Skeletal muscle cell (primary cell): Measurements from ENCODE around the gene NMD3.
"Not testable (repeated sequence)": the region's sequence is repeated elsewhere in the genome, so short reads cannot be mapped to it uniquely, and the experiment has no call there.

Experiments
- DNase-seq: peaks from one replicate; pipeline ENCODE4 v3.0.0-alpha.2; 2010; ENCODE audit warnings: low read depth
- H3K4me3 ChIP-seq: 2 replicates; pipeline ENCODE4 v1.5.1; 2011; ENCODE audit warnings: low read depth, mild to moderate bottlenecking, control low read depth, low read length, moderate library complexity

Gene NMD3

DNA sequence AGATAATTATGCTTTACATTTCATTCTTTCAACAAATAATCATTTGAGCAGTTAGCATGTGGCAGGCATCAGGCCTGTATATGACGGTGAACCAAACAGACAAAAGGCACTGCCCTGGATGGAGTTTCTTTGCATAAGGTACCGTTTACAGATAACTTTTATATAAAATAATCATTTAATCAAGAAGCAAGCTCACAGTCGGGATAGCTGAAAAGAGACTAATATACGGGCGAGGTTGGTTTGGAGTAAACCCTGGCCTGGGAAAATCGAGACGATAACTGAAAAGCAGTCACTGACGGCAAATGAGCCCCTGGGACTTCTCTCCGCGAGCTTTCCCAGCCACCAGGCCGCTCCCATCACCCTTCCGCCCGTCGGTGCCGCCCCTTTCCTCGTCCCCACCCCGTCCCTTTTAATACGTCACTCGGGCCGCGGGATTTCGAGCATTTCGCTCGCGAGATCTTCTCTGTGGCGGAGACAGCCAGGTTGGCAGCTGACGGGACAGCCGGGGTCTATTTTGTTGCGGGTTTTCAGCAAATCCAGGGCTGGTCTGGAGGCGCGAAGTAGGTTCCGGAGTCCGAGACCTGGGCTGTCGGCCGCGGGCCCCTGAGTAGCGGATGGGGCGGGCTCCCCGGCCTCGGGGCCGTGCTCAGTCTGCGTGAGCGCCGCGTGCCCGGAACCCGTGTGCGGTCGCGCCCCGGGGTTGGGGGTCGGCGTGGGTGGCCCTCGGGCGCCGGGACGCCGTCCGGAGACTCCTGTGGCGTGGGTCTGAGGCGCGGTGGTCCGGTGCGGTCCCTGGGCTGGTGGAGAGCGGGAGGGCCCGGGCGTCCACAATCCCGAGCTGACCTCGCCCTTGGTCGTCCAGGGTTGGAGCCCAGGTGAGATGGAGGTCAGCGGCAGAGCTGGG lies at the start of gene NMD3:
TSS of gene NMD3 (plus strand) at position 462 of the 904 bp plus-strand sequence. CDS start 703 bp downstream, outside the sequence.
- peak within 1 kb of the TSS; percentile 90 for H3K4me3 ChIP-seq

DNA sequence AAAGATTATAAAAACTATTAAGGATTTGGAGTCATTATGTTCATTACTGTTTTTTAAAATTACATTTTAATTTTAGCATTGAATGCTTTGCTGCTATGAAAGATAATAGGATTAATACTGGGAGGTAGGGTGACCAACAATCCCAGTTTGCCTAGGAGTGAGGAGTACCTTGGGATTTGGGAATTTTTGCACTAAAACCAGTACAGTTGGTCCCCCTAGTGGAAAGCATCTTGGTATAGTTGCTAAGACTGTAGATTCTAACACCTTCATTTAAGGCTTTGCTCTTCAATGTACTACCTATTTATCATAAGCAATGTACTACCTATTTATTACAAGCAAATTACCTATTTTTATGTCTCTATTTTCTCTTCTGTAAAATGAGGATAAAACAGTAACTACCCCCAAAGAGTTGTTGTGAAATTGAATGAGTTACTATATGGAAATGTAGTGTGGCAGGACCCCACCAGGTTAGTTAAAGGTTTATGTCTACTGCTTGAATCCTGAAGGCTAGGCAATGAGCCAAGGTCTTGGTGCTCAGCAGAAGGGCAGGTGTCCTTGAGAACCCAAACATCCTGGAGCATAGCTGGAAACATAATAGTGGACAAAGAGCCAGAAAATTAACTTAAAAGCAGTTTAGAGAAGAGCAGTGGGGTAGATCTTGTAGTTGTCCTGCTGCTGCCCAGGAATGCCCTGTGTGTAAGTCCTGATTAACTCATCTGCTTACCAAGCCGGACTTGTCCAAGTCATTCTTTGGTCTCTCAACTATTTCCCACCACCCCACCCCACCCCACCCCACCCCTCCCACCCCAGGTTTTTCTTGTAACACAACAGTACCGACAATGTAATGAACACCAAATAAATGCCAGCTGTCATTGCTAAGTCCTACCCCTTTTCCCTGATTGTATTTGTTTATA lies 49.2 kb upstream of the NMD3 start:
- no peak overlapping the region for H3K4me3 ChIP-seq
- no peak for DNase-seq

More for the DNA sequence above, at the start of gene NMD3:
- DNase-seq: peak; percentile 85

DNA sequence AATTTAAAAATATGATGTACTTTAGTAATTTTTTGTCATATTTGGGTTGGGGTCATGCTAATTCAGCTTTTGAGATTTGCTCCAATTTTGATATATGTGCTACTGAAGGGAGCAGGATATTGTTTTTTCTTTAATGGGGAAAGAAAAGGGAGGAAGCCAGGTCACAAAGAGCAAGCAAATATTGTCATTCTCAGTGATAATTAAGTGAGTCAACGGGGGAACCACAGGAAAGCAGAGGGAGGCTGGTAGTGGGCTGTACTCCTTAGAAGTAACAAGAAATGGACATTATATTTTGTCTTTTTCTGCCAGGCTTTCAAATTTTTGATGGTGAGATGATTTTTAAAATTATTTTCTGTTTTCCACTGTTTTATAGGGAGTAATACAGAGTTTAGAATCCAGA lies 45.6 kb upstream of the NMD3 start:
- no peak for DNase-seq
- no peak overlapping the region for H3K4me3 ChIP-seq

DNA sequence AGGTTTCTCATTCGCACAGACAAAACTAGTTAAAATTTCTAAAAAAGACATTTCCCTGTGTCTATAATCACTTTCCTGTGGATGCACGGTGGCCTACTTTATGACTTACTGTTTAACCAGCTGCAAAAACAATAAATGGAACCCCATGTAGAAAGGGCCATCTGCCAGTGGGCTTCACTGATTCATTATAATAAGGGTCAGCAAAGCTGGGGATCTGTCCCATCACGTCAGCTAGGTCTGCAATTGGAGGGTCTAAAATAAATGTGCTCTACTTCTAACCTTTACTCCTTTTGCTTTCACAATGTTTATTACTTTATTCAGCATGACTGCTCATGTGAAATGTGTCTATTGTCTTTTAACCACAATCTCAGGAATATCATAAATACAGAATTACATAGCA lies 43.1 kb upstream of the NMD3 start:
- DNase-seq: no peak
- no peak overlapping the region for H3K4me3 ChIP-seq

- DNase-seq: peak; percentile 28
- not testable (repeated sequence) for H3K4me3 ChIP-seq
Observed at GRCh38 chr3:161181371-161181770, 39.7 kb upstream of the NMD3 start.

GRCh38 chr3:161187046-161187445 lies 34.1 kb upstream of the NMD3 start:
- H3K4me3 ChIP-seq: no peak overlapping the region
- DNase-seq: no peak

DNA sequence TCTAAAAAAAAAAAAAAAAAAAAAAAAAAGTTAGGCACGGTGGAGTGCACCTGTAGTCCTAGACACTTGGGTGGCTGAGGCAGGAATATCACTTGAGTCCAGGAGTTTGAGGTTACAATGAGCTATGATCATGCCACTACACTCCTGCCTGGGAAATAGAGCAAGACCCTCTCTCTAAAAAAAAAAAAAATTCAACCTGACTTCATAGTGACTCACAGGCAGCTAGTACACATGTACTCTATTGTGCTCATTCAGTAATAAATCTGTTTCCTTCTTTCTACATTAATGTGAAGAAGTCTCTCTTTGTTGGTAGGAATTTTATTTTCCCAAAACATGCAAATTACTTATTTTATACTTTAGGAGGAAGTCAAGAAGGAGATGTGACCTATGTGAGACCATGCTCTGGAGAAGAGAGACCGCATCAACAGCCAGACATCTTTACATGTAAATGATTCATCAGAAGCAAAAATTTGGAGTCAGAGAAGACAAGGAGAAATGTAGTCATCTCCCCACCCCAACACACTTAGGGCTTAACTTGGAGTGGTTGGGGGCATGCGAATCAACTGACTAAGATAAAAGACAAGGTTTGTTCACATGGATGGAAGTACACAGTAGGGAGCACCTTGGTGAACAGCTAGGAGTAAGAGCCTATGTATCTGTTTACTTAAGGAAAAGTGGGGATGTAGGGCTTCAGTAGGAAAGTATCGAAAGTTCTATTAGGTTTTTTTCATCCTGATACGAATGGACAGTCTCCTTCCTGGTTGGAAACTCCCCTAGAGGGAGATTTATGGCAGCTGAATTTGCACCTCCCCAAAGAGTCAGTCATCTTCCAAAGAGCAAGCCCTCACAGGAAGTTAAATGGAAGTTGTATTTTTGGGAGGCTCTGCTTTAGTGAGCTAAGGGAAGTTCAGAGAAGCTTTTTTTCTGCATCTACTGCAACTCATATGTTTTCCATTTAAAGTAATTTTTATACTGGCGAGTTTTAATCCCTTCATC lies 23.0 kb upstream of the NMD3 start:
- no peak for DNase-seq
- no peak overlapping the region for H3K4me3 ChIP-seq

DNA sequence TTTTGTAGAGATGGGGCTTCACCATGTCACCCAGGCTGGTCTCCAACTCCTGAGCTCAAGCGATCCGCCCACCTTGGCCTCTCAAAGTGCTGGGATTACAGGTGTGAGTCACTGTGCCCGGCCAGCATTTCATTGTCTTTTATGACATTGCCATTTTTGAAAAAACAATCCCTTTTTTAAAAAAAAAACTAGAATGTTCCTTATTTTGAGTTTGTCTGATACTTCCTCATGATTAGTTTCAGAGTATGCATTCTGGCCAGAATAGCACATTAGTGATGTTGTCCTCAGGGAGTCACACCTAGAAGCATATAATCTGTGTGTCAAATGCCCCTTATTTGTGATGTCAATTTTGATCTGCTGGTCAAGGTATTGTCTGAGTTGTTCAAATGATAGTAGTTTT lies 21.2 kb upstream of the NMD3 start:
- no peak for DNase-seq

DNA sequence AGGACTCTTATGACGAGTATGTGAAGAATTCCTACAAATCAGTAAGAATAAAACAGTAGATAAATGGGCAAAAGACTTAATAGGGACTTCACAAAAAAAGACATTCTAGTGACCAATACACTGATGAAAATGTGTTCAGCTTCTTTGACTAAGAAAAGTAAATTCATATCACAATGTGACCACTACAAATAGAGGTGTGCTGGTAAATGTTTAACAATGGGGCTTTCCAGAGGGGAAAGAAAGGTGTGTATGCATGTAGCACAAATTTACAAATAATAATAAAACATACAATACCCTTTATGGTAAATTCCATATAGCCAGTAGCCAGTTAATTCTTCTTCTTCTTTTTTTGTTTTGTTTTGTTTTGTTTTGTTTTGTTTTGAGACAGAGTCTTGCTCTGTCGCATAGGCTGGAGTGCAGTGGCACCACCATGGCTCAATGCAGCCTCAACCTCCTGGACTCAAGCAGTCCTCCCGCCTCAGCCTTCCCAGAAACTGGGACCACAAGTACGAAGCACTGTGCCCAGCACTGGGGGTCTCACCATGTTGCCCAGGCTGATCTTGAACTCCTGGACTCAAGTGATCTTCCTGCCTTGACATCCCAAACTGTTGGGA lies 17.5 kb upstream of the NMD3 start:
- no peak for DNase-seq
- no peak overlapping the region for H3K4me3 ChIP-seq

More for the DNA sequence above, 21.2 kb upstream of the NMD3 start:
- H3K4me3 ChIP-seq: no peak overlapping the region

DNA sequence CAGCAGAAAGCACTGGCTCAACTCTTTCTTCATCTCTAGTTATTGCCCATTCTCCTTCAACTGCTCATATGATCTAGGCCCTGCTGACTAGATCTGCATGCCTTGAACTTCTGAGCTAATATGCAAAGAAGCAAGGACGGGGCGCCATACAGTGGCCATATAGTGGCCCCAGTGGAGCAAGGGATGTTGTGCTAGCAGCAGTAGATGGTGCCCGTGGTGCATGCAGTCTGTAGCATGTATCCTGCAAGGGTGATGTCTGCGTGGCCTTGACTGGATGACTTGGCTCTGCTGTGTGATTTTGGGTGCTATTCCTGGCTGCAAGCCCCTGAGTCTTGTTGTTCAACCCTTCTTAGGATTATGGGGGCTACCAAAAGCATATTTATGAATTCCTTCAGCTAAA lies 12.2 kb upstream of the NMD3 start:
- no peak overlapping the region for H3K4me3 ChIP-seq
- no peak for DNase-seq

- no peak for DNase-seq
- H3K4me3 ChIP-seq: no peak overlapping the region
Observed at GRCh38 chr3:161212171-161212771, 8.8 kb upstream of the NMD3 start.

DNA sequence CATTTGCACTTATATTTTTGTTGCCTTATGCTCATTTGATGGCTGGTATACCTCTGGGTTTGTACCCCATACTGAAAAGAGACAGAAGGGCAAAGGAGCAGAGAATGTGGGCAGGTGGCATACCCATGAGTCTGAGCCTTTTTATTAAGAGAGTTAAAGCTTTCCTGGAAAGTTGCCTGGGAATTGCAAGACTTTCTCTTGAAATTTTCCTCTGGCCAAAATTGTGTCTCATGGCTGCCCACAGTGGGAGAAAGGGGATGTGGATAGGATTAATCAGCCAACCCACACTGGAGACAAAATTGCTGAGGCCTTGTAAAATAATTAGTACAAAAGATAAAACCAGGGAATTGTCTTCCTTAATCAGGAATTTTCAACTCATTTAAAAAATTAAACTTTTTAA lies 8.2 kb upstream of the NMD3 start:
- DNase-seq: no peak
- no peak overlapping the region for H3K4me3 ChIP-seq

GRCh38 chr3:161213644-161214043 lies 7.5 kb upstream of the NMD3 start:
- no peak overlapping the region for H3K4me3 ChIP-seq
- no peak for DNase-seq

DNA sequence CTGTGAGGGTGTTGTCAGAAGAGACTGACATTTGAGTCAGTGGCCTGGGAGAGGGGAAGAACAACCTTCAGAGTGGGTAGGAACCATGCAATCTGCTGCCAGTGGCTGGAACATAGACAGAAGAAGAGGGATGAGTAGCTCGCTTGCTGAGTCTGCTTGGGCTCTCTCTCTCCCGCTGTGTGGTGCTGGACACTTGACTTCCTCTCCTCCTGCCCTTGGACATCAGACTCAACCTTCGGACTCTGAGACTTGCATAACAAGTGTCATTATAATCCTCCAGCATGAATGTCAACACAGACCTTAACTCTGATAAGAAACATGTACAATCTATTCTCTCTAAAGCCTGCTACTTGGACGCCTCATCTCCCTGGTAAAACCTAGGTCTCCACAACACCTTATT lies 5.9 kb upstream of the NMD3 start:
- no peak for DNase-seq
- H3K4me3 ChIP-seq: no peak overlapping the region

- no peak overlapping the region for H3K4me3 ChIP-seq
- DNase-seq: no peak
Observed at GRCh38 chr3:161217496-161217895, 3.6 kb upstream of the NMD3 start.

GRCh38 chr3:161219495-161219894 lies 1.6 kb upstream of the NMD3 start:
- no peak for DNase-seq
- no peak overlapping the region for H3K4me3 ChIP-seq

- no peak for DNase-seq
- peak overlapping the region; percentile 90 for H3K4me3 ChIP-seq
Observed at GRCh38 chr3:161221806-161222600, 892 bp downstream of the NMD3 start.

DNA sequence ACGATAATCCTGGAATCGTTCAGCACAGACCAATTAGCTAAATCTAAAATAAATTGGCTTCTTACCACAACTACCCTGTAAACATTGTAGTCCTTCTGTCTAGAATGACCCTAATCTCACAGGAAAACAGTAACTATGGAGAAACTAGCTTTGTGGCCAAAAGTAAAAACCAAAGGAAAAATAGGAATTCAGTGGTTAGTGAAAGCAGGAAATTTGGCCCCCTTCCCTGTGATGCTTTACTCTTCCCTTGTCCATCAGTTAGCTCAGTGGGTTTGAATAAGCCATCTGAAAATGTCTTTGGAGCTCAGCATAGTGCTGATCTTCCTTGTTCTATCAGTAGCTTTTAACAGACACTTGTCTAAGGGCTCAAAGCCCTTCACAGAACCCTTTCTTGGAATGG lies 1.6 kb downstream of the NMD3 start:
- peak overlapping the region; percentile 90 for H3K4me3 ChIP-seq
- no peak for DNase-seq
